IMR-90 (cell line): Measurements from ENCODE around the gene MCM5. TPM values are rescaled to one million over a fixed set of nuclear protein-coding genes. Genes with fewer than 3 reads are reported as not detected.
A peak's percentile ranks its signal among the peaks of the same experiment; 100 is the strongest.

ENCODE experiments used
- ATAC-seq: fragments of 200-7000 bp; cut with Tn5 transposase; 2 replicates; pipeline ENCODE4 v1.9.1; 2020; ENCODE audit warnings: low read depth, mild to moderate bottlenecking, moderate library complexity
- BruUV-seq: library from RNA; stranded (reverse); fragments of 400-500 nt; replicated peaks from 2 replicates; lab custom pipeline; 2021; lab: Mats Ljungman, UMichigan
- CTCF ChIA-PET: fragments of 300-600 bp; formaldehyde crosslinking; extraction: SDS; loops from one replicate; lab custom pipeline; 2021; ENCODE audit warnings: antibody characterized with exemption; lab: Yijun Ruan, JAX
- POLR2A ChIA-PET: fragments of 300-600 bp; sonication (Branson Sonifier 250); formaldehyde crosslinking; loops from one replicate; lab custom pipeline; 2022; ENCODE audit warnings: antibody characterized with exemption; ENCODE audit not compliant: unreplicated experiment; lab: Charles Lee
- DNase-seq: peaks from one replicate; pipeline ENCODE4 v3.0.0; 2013
- H2AFZ ChIP-seq: replicated peaks from 2 replicates; pipeline ENCODE3; 2013; ENCODE audit warnings: low read length, mild to moderate bottlenecking; ENCODE audit not compliant: poor library complexity
- H2AK5ac ChIP-seq: 2 replicates; pipeline ENCODE4 v1.6.1; 2013; ENCODE audit warnings: low read depth, low read length, inconsistent platforms
- H2AK9ac ChIP-seq: replicated peaks from 2 replicates; pipeline ENCODE3; 2013; ENCODE audit warnings: mild to moderate bottlenecking, low read depth, low read length, moderate library complexity; ENCODE audit not compliant: poor library complexity
- H2BK120ac ChIP-seq: 2 replicates; pipeline ENCODE4 v1.6.1; 2013; ENCODE audit warnings: low read depth, low read length, inconsistent platforms
- H2BK15ac ChIP-seq: 3 replicates; pipeline ENCODE4 v1.6.1; 2013; ENCODE audit warnings: low read depth, low read length, inconsistent platforms
- H2BK20ac ChIP-seq: 2 replicates; pipeline ENCODE4 v1.6.1; 2013; ENCODE audit warnings: low read depth, mild to moderate bottlenecking, inconsistent platforms, low read length, moderate library complexity
- H2BK5ac ChIP-seq: 2 replicates; pipeline ENCODE4 v1.6.1; 2013; ENCODE audit warnings: mild to moderate bottlenecking, low read depth, low read length, inconsistent platforms; ENCODE audit not compliant: poor library complexity, severe bottlenecking
- H3K14ac ChIP-seq: replicated peaks from 2 replicates; pipeline ENCODE4 v1.6.1; 2013; ENCODE audit warnings: low read depth, low read length, inconsistent platforms
- H3K18ac ChIP-seq: 2 replicates; pipeline ENCODE4 v1.6.1; 2013; ENCODE audit warnings: low read depth, low read length, control low read depth
- H3K23ac ChIP-seq: 2 replicates; pipeline ENCODE4 v1.6.1; 2013; ENCODE audit warnings: low read depth, low read length, inconsistent platforms
- H3K27ac ChIP-seq: 2 replicates; pipeline ENCODE4 v1.5.1; 2013; ENCODE audit warnings: mild to moderate bottlenecking, control low read depth, low read length; ENCODE audit not compliant: insufficient read depth
- H3K27me3 ChIP-seq: 2 replicates; pipeline ENCODE4 v1.6.1; 2013; ENCODE audit warnings: low read length; ENCODE audit not compliant: control insufficient read depth, insufficient read depth
- H3K36me3 ChIP-seq: 2 replicates; pipeline ENCODE4 v1.6.1; 2013; ENCODE audit warnings: low read length, mixed read lengths; ENCODE audit not compliant: control insufficient read depth, insufficient read depth
- H3K4ac ChIP-seq: 2 replicates; pipeline ENCODE4 v1.6.1; 2013; ENCODE audit warnings: low read depth, low read length, inconsistent platforms
- H3K4me1 ChIP-seq: 2 replicates; pipeline ENCODE4 v1.6.1; 2013; ENCODE audit warnings: low read length, mixed read lengths; ENCODE audit not compliant: control insufficient read depth, insufficient read depth
- H3K4me2 ChIP-seq: 2 replicates; pipeline ENCODE4 v1.6.1; 2013; ENCODE audit warnings: low read depth, mild to moderate bottlenecking, control low read depth, low read length, moderate library complexity
- H3K4me3 ChIP-seq: 2 replicates; pipeline ENCODE4 v1.5.1; 2013; ENCODE audit warnings: low read depth, mild to moderate bottlenecking, control low read depth, low read length, moderate library complexity; ENCODE audit not compliant: insufficient read depth
- H3K56ac ChIP-seq: 2 replicates; pipeline ENCODE4 v1.6.1; 2013; ENCODE audit warnings: low read length, inconsistent platforms; ENCODE audit not compliant: insufficient read depth; ENCODE audit errors: extremely low read depth
- H3K79me1 ChIP-seq, 2 experiments: 2 replicates each; pipeline ENCODE4 v1.6.1; 2013; ENCODE audit warnings: low read length in 2 of 2, inconsistent platforms in 1 of 2, low read depth in 1 of 2
- H3K9ac ChIP-seq: 2 replicates; pipeline ENCODE4 v1.6.1; 2013; ENCODE audit warnings: low read depth, low read length, control low read depth
- H3K9me1 ChIP-seq: 2 replicates; pipeline ENCODE4 v1.6.1; 2013; ENCODE audit warnings: low read length, inconsistent platforms; ENCODE audit not compliant: insufficient read depth
- H3K9me3 ChIP-seq: 2 replicates; pipeline ENCODE4 v1.6.1; 2013; ENCODE audit warnings: low read length; ENCODE audit not compliant: control insufficient read depth, insufficient read depth
- H4K20me1 ChIP-seq: 2 replicates; pipeline ENCODE4 v1.6.1; 2013; ENCODE audit warnings: low read length, inconsistent platforms; ENCODE audit not compliant: insufficient read depth
- H4K5ac ChIP-seq: 2 replicates; pipeline ENCODE4 v1.6.1; 2013; ENCODE audit warnings: mild to moderate bottlenecking, low read depth, low read length, control low read depth
- H4K8ac ChIP-seq, 2 experiments: 2 replicates each; pipeline ENCODE4 v1.6.1; 2013; ENCODE audit warnings: low read depth in 2 of 2, low read length in 2 of 2, control low read depth in 1 of 2, inconsistent platforms in 1 of 2
- H4K91ac ChIP-seq: 2 replicates; pipeline ENCODE4 v1.6.1; 2013; ENCODE audit warnings: low read depth, low read length, inconsistent platforms; ENCODE audit not compliant: insufficient read depth
- CEBPB ChIP-seq: IDR thresholded peaks from 2 replicates; pipeline ENCODE4 v1.6.1; 2012; ENCODE audit warnings: low read depth, low read length, improper control_type of control experiment
- RFX5 ChIP-seq: IDR thresholded peaks from 2 replicates; pipeline ENCODE4 v1.8.0; 2012; ENCODE audit warnings: low read depth, mild to moderate bottlenecking, low read length, moderate library complexity
- USF2 ChIP-seq: fragments of 150-350 bp; IDR thresholded peaks from 2 replicates; pipeline ENCODE4 v1.6.1; 2017; ENCODE audit warnings: mild to moderate bottlenecking, antibody characterized with exemption, low read length, low read depth
- WGBS, 2 experiments: methylation state at CpG; one replicate each; pipeline versions ENCODE4 v1.1.5 to v1.1.7; 2013; ENCODE audit warnings: missing lambda C conversion rate in 2 of 2; ENCODE audit not compliant: insufficient read length in 1 of 2; ENCODE audit errors: extremely low coverage in 2 of 2; 5-methylcytosine and 5-hydroxymethylcytosine counted together
- dilution Hi-C: fragments of 300-500 bp; cut with HindIII; formaldehyde crosslinking; loops from one replicate; pipeline ENCODE4 v1.14.3; 2018; ENCODE audit warnings: low sequenced_read_pairs; ENCODE audit not compliant: unreplicated experiment
- in situ Hi-C: fragments of 300-500 bp; cut with MboI; formaldehyde crosslinking; loops from 3 replicates; pipeline ENCODE4 v1.14.3; 2019; ENCODE audit warnings: low sequenced_read_pairs, inconsistent platforms, mixed read lengths
- intact Hi-C: fragments of 100-400 bp; cut with micrococcal nuclease; formaldehyde crosslinking; loops from 2 replicates; pipeline ENCODE4 v1.10.0; 2022
- polyA plus RNA-seq, 3 experiments: library from polyadenylated mRNA; depleted of rRNA; stranded (reverse); fragments of >200 nt; gene quantifications; 2 replicates each; pipeline ENCODE4 v1.2.3, GENCODE V29; 2012; ENCODE audit warnings: low replicate concordance in 1 of 3
- total RNA-seq: library from RNA; depleted of rRNA; stranded (reverse); fragments of >200 nt; gene quantifications from 2 replicates; pipeline ENCODE4 v1.2.3, GENCODE V29; 2012

The MCM5 gene
- total and polyA plus RNA-seq, 2 of the 4 experiments (the other 2 are of a cell fraction) = 43.0 to 58.6 TPM

- CTCF ChIA-PET = interaction anchor here (0.6 kb wide), 1 partner anchor 681 kb away, joined by 7 read pairs; no protein-coding TSS in a partner anchor
- WGBS, 2 experiments = 100% methylated on average over 2 of the region's 5 CpGs; no CpG with 5 or more reads in 1 of the 2 experiments
- in situ Hi-C loops = no loop called here
Observed at GRCh38 chr22:35455529-35455928, 55.6 kb downstream of the MCM5 start.

More at GRCh38 chr22:35455529-35455928, 55.6 kb downstream of the MCM5 start:
- Histone ChIP-seq H2BK15ac (no peak overlapping the region), H2AK5ac (no peak overlapping the region), H3K27ac (no peak overlapping the region), H3K14ac (no peak overlapping the region), H4K91ac (no peak overlapping the region), H3K18ac (no peak overlapping the region), H3K79me1 (no peaks in the 10 kb centered on the region), H3K23ac (no peak overlapping the region), H2BK120ac (no peak overlapping the region), H4K8ac (no peak overlapping the region), H2AK9ac (no peak overlapping the region), H3K9ac (no peak overlapping the region), H2AFZ (no peak overlapping the region), H4K20me1 (no peaks in the 10 kb centered on the region), H2BK20ac (no peak overlapping the region), H3K9me3 (no peaks in the 10 kb centered on the region), H4K5ac (no peak overlapping the region), H3K27me3 (peaks cover 14% of the 10 kb centered on the region; the same call in 1 of the 2 replicates), H3K4ac (no peak overlapping the region), H3K4me3 (no peak overlapping the region), H3K9me1 (no peaks in the 10 kb centered on the region), H3K4me1 (peaks cover 3% of the 10 kb centered on the region; the same call in 1 of the 2 replicates), H2BK5ac (no peak overlapping the region), H3K36me3 (no peaks in the 10 kb centered on the region), H3K4me2 (no peak overlapping the region), H3K56ac (no peak overlapping the region)
- intact Hi-C loops (no loop called here), dilution Hi-C loops (no loop called here)
- DNase-seq = no peak
- POLR2A ChIA-PET = interaction anchor here (0.6 kb wide), 1 partner anchor 655 kb away, joined by 7 read pairs; no protein-coding TSS in a partner anchor
- ATAC-seq = no peak
- no TSS peak for BruUV-seq
- TF ChIP-seq RFX5 (no peak), CEBPB (peak; percentile 75), USF2 (no peak)
